Measurements from ENCODE around the gene INKA2.

GRCh38 chr1:111729946-111730681, 9.1 kb downstream of the INKA2 start:
- TF ChIP-seq CTCF (conservative IDR thresholded peaks at IDR 0.05; ENCODE audit: low read depth in 2 of 2) (no peak), EZH2phosphoT487 (IDR thresholded peaks at IDR 0.05; ENCODE audit: unreplicated experiment) (no peak), EZH2 (IDR thresholded peaks at IDR 0.05; ENCODE audit: low read depth, unreplicated experiment) (no peak)
